HepG2 (cell line): ENCODE data around the gene NR1H2. TPM values are rescaled to one million over a fixed set of nuclear protein-coding genes. Genes with fewer than 3 reads are reported as not detected.
A peak's percentile ranks its signal among the peaks of the same experiment; 100 is the strongest.

Source experiments
- ATF1 ChIP-seq: IDR thresholded peaks from 2 replicates; pipeline ENCODE4 v1.6.1; 2016; ENCODE audit warnings: mild to moderate bottlenecking, control low read depth
- HNF4G ChIP-seq, 2 experiments: sonication (generic) in 1 of 2; formaldehyde crosslinking in 1 of 2; IDR thresholded peaks; 2 replicates each; pipeline versions ENCODE4 v1.4.0 to v1.6.1; 2011 to 2020; ENCODE audit warnings: borderline replicate concordance in 2 of 2, low read depth in 2 of 2, mild to moderate bottlenecking in 2 of 2, low read length in 1 of 2, missing genetic modification reagents in 1 of 2, moderate library complexity in 1 of 2
- ISL2 ChIP-seq: sonication (generic); formaldehyde crosslinking; IDR thresholded peaks from 2 replicates; pipeline ENCODE4 v1.5.0; 2020; ENCODE audit warnings: missing genetic modification reagents
- MXI1 ChIP-seq: IDR thresholded peaks from 3 replicates; pipeline ENCODE4 v1.6.1; 2012; ENCODE audit warnings: low read depth, low read length, inconsistent platforms, borderline replicate concordance
- PCBP1 ChIP-seq: fragments of 200-400 bp; formaldehyde crosslinking; IDR thresholded peaks from 2 replicates; pipeline ENCODE4 v1.6.1; 2017; ENCODE audit warnings: mild to moderate bottlenecking, low read depth, low read length, borderline replicate concordance
- RARG ChIP-seq: sonication (generic); formaldehyde crosslinking; IDR thresholded peaks from 2 replicates; pipeline ENCODE4 v1.4.0; 2020; ENCODE audit warnings: low read depth, mild to moderate bottlenecking, missing genetic modification reagents
- WIZ ChIP-seq: sonication (generic); formaldehyde crosslinking; IDR thresholded peaks from 2 replicates; pipeline ENCODE4 v1.5.1; 2020; ENCODE audit warnings: mild to moderate bottlenecking, missing genetic modification reagents
- ZNF10 ChIP-seq: sonication (generic); formaldehyde crosslinking; IDR thresholded peaks from 2 replicates; pipeline ENCODE4 v1.4.0; 2020; ENCODE audit warnings: mild to moderate bottlenecking, low read depth, missing genetic modification reagents, borderline replicate concordance
- polyA plus RNA-seq, 8 experiments: library from polyadenylated mRNA; depleted of rRNA in 3 of 8; stranded (reverse) in 7 of 8; unstranded in 1 of 8; fragments of >200 nt; fragmentation: Illumina TruSeq in 4 of 8; extraction: Trizol in 4 of 8; gene quantifications; 2 replicates each; pipeline versions ENCODE4 v1.2.1 to v1.2.3, GENCODE V29; 2011 to 2016; ENCODE audit warnings: low read depth in 4 of 8, missing spikeins in 1 of 8, mixed read lengths in 1 of 8; ENCODE audit not compliant: insufficient read depth in 1 of 8
- total RNA-seq, 5 experiments: library from RNA; depleted of rRNA; stranded (reverse); fragments of >200 nt; fragmentation: Illumina TruSeq; extraction: Trizol; gene quantifications; 2 replicates each; pipeline ENCODE4 v1.2.3, GENCODE V29; 2016; ENCODE audit warnings: low read depth in 1 of 5
- TF ChIP-seq, protein P1 (sequence below): sonication (generic); formaldehyde crosslinking; IDR thresholded peaks from 2 replicates; pipeline ENCODE4 v1.8.0; 2022; ENCODE audit warnings: missing genetic modification reagents, mild to moderate bottlenecking, borderline replicate concordance
- TF ChIP-seq, protein P2 (sequence below), 2 experiments: sonication (generic) in 1 of 2; formaldehyde crosslinking in 1 of 2; IDR thresholded peaks; 2 replicates each; pipeline versions ENCODE4 v1.6.1 to v1.9.0; 2014 to 2022; ENCODE audit warnings: antibody characterized with exemption in 1 of 2, borderline replicate concordance in 1 of 2, inconsistent platforms in 1 of 2, low read depth in 1 of 2, missing genetic modification reagents in 1 of 2
- TF ChIP-seq, protein P3 (sequence below): sonication (generic); formaldehyde crosslinking; IDR thresholded peaks from 2 replicates; pipeline ENCODE4 v1.4.0; 2020; ENCODE audit warnings: missing genetic modification reagents
- TF ChIP-seq, protein P4 (sequence below): sonication (generic); formaldehyde crosslinking; IDR thresholded peaks from 2 replicates; pipeline ENCODE4 v1.4.0; 2020; ENCODE audit warnings: missing genetic modification reagents
- TF ChIP-seq, protein P5 (sequence below): sonication (generic); formaldehyde crosslinking; IDR thresholded peaks from 2 replicates; pipeline ENCODE4 v1.4.0; 2020; ENCODE audit warnings: low read depth, missing genetic modification reagents

Gene NR1H2
- total and polyA plus RNA-seq, 2 of the 13 experiments (the other 11 are each of a cell fraction or from before 2014, with no cell fraction given): 10.3 to 13.5 TPM

DNA sequence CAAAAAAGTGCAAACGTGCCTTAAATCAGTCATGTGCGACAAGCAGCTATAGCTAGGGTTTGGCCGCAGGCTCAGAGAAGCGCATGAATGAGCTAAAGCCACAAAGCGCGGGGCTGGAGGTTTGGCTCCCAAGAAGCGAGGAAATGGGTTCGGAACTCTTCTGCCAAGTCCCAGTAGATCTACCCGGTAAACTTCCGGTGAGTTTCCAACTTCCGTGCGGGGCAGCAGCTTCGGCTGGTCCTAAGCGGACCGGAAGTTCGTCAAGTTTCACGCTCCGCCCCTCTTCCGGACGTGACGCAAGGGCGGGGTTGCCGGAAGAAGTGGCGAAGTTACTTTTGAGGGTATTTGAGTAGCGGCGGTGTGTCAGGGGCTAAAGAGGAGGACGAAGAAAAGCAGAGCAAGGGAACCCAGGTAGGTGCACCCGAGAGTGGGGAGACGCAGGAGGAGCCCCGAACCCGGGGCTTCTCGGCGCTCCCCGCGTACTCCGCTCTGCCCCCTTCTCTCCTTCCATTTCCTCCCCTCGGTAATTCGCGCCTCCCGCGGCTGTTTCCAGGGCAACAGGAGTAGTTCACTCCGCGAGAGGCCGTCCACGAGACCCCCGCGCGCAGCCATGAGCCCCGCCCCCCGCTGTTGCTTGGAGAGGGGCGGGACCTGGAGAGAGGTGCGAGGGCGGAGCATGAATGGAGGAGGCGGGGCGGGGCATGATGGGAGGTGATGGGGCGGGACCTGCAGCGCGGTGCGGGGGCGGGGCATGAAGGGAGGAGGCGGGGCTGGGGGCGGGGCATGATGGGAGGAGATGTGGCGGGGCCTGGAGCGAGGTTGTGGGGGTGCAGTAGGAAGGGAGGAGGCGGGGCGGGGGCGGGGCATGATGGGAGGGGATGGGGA lies at the start of gene NR1H2 (continued):
- TF ChIP-seq HNF4G (IDR thresholded peaks at IDR 0.05; ENCODE audit: borderline replicate concordance, low read depth, low read length) (peak; percentile 22; the same call in 1 of the 2 replicates), HNF4G (CRISPR knock-in tag; IDR thresholded peaks at IDR 0.05; ENCODE audit: borderline replicate concordance, low read depth) (no peak), WIZ (CRISPR knock-in tag) (0 out of 2 replicates have a peak, but pooled peaks have one; percentile 75), MXI1 (0 out of 3 replicates have a peak, but pooled peaks have one; percentile 47), ISL2 (peak; percentile 67), ATF1 (CRISPR knock-in tag) (peak; percentile 94), ZNF10 (CRISPR knock-in tag) (no peak), PCBP1 (0 out of 2 replicates have a peak, but pooled peaks have one; percentile 69), RARG (CRISPR knock-in tag) (0 out of 2 replicates have a peak, but pooled peaks have one; percentile 31)
- TF ChIP-seq, protein P1, sequence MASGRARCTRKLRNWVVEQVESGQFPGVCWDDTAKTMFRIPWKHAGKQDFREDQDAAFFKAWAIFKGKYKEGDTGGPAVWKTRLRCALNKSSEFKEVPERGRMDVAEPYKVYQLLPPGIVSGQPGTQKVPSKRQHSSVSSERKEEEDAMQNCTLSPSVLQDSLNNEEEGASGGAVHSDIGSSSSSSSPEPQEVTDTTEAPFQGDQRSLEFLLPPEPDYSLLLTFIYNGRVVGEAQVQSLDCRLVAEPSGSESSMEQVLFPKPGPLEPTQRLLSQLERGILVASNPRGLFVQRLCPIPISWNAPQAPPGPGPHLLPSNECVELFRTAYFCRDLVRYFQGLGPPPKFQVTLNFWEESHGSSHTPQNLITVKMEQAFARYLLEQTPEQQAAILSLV (CRISPR knock-in tag): peak; percentile 92; the same call in 1 of the 2 replicates
- TF ChIP-seq, protein P2, sequence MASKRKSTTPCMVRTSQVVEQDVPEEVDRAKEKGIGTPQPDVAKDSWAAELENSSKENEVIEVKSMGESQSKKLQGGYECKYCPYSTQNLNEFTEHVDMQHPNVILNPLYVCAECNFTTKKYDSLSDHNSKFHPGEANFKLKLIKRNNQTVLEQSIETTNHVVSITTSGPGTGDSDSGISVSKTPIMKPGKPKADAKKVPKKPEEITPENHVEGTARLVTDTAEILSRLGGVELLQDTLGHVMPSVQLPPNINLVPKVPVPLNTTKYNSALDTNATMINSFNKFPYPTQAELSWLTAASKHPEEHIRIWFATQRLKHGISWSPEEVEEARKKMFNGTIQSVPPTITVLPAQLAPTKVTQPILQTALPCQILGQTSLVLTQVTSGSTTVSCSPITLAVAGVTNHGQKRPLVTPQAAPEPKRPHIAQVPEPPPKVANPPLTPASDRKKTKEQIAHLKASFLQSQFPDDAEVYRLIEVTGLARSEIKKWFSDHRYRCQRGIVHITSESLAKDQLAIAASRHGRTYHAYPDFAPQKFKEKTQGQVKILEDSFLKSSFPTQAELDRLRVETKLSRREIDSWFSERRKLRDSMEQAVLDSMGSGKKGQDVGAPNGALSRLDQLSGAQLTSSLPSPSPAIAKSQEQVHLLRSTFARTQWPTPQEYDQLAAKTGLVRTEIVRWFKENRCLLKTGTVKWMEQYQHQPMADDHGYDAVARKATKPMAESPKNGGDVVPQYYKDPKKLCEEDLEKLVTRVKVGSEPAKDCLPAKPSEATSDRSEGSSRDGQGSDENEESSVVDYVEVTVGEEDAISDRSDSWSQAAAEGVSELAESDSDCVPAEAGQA (IDR thresholded peaks at IDR 0.05; ENCODE audit: low read depth): peak; percentile 90
- TF ChIP-seq, protein P2 (CRISPR knock-in tag; IDR thresholded peaks at IDR 0.05; ENCODE audit: borderline replicate concordance): no peak
- TF ChIP-seq, protein P3, sequence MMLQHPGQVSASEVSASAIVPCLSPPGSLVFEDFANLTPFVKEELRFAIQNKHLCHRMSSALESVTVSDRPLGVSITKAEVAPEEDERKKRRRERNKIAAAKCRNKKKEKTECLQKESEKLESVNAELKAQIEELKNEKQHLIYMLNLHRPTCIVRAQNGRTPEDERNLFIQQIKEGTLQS (CRISPR knock-in tag): peak; percentile 51
- TF ChIP-seq, protein P4, sequence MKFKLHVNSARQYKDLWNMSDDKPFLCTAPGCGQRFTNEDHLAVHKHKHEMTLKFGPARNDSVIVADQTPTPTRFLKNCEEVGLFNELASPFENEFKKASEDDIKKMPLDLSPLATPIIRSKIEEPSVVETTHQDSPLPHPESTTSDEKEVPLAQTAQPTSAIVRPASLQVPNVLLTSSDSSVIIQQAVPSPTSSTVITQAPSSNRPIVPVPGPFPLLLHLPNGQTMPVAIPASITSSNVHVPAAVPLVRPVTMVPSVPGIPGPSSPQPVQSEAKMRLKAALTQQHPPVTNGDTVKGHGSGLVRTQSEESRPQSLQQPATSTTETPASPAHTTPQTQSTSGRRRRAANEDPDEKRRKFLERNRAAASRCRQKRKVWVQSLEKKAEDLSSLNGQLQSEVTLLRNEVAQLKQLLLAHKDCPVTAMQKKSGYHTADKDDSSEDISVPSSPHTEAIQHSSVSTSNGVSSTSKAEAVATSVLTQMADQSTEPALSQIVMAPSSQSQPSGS (CRISPR knock-in tag): peak; percentile 81
- TF ChIP-seq, protein P5, sequence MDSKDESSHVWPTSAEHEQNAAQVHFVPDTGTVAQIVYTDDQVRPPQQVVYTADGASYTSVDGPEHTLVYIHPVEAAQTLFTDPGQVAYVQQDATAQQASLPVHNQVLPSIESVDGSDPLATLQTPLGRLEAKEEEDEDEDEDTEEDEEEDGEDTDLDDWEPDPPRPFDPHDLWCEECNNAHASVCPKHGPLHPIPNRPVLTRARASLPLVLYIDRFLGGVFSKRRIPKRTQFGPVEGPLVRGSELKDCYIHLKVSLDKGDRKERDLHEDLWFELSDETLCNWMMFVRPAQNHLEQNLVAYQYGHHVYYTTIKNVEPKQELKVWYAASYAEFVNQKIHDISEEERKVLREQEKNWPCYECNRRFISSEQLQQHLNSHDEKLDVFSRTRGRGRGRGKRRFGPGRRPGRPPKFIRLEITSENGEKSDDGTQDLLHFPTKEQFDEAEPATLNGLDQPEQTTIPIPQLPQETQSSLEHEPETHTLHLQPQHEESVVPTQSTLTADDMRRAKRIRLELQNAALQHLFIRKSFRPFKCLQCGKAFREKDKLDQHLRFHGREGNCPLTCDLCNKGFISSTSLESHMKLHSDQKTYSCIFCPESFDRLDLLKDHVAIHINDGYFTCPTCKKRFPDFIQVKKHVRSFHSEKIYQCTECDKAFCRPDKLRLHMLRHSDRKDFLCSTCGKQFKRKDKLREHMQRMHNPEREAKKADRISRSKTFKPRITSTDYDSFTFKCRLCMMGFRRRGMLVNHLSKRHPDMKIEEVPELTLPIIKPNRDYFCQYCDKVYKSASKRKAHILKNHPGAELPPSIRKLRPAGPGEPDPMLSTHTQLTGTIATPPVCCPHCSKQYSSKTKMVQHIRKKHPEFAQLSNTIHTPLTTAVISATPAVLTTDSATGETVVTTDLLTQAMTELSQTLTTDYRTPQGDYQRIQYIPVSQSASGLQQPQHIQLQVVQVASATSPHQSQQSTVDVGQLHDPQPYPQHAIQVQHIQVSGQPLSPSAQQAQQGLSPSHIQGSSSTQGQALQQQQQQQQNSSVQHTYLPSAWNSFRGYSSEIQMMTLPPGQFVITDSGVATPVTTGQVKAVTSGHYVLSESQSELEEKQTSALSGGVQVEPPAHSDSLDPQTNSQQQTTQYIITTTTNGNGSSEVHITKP (CRISPR knock-in tag): 0 out of 2 replicates have a peak, but pooled peaks have one; percentile 43
